ENCODE data around the gene GHDC. TPM values are rescaled to one million over a fixed set of nuclear protein-coding genes. Genes with fewer than 3 reads are reported as not detected.

Gene GHDC
- total RNA-seq, 1 donor = 14.8 TPM

DNA sequence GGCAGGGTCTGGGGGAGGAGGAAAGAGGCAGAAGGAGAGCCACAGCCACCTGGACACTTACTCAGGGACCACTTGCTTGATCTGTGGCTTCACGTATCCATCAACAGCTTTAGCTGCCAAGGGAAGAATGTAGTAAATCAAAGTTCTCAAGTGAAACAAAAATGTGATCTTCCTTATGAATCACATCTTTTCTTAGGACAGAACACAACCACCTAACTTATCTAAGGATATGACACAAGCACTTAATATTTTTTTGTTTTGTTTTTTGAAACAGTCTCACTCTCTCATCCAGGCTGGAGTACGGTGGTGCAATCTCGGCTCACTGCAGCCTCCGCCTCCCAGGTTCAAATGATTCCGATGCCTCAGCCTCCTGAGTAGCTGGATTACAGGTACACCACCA is 8.4 kb upstream of the GHDC start:
- TF ChIP-seq, protein P1, sequence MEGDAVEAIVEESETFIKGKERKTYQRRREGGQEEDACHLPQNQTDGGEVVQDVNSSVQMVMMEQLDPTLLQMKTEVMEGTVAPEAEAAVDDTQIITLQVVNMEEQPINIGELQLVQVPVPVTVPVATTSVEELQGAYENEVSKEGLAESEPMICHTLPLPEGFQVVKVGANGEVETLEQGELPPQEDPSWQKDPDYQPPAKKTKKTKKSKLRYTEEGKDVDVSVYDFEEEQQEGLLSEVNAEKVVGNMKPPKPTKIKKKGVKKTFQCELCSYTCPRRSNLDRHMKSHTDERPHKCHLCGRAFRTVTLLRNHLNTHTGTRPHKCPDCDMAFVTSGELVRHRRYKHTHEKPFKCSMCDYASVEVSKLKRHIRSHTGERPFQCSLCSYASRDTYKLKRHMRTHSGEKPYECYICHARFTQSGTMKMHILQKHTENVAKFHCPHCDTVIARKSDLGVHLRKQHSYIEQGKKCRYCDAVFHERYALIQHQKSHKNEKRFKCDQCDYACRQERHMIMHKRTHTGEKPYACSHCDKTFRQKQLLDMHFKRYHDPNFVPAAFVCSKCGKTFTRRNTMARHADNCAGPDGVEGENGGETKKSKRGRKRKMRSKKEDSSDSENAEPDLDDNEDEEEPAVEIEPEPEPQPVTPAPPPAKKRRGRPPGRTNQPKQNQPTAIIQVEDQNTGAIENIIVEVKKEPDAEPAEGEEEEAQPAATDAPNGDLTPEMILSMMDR (IDR thresholded peaks at IDR 0.05; ENCODE audit: insufficient read depth, low read length) = no peak
- H3K4me3 ChIP-seq (ENCODE audit: low read depth, low read length) = no peak overlapping the region
- DNase-seq (ENCODE audit: low read depth) = no peak

DNA sequence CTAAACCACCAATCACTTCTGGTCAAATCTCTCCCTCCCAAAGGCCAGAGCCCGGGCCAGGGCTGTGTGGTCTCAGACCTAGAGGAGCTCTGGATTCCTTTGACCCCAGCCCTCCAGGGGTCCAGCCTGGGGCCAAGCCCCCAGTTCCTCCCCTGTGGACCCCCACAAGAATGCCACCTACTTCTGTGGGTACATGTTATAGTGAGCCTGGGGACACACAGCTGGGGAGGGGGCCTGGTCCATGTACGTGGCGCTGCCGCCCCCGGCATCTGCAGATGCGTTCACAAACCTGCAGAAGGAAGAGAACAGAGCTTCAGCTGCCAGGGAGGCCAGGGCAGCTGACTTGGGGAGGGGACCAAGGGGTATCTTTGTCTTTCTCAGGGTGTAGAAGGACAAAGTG is 7.9 kb upstream of the GHDC start:
- no peak for DNase-seq (ENCODE audit: low read depth)
- H3K4me3 ChIP-seq (ENCODE audit: low read depth, low read length) = no peak overlapping the region
- TF ChIP-seq, protein P1 (IDR thresholded peaks at IDR 0.05; ENCODE audit: insufficient read depth, low read length) = no peak

DNA sequence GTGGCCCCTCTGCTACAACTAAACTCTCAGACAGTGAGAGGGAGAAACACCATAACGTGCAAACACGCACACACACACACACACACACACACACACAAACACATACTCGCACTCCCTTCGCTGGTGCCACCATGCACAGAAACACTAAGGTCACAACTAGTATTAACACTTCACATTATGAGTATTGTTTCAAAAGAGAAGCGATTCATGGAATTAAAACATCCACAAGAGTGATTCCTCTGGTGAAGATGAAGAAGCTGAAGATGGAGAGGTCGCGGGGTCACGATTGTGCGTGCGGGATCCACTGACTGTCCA is 7.1 kb upstream of the GHDC start:
- TF ChIP-seq, protein P1 (IDR thresholded peaks at IDR 0.05; ENCODE audit: insufficient read depth, low read length) = no peak
- no peak for DNase-seq (ENCODE audit: low read depth)
- H3K4me3 ChIP-seq (ENCODE audit: low read depth, low read length) = no peak overlapping the region

DNA sequence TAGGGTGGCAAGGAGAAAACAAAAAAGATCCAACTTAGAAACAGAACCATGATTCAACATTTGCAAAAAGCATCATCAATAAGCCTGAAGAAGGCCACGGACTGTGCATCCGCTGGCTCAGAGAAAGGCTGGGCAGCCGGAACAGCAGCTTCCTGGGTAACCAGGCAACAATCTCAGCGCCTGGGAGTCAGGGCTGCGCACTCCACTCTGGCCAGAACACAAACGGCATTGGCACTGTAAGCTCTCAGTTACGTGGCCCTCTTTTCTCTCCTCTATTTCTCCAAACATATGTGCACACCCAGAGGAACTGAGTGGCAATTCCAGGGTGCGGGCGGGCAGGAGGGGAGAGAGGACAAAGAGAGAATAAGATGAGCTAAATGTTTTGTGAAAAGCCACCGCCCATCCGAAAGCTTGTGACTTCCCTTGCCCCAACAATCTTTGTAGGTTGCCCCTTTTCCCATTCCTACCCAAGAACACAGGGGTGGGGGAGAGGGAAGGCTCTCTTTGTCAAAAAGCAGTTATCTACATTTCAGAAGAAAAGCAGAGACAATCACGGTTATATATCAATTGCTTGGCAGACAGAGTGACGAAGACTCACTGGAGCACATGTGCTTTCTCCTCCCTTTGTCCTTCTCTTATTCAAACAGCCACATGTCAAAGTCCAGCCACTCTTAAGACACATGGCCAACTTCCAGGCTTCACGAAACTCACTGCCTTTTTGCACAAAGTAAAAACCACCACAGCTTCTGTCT is 6.6 kb upstream of the GHDC start:
- no peak overlapping the region for H3K4me3 ChIP-seq (ENCODE audit: low read depth, low read length)
- DNase-seq (ENCODE audit: low read depth) = peak; percentile 88

DNA sequence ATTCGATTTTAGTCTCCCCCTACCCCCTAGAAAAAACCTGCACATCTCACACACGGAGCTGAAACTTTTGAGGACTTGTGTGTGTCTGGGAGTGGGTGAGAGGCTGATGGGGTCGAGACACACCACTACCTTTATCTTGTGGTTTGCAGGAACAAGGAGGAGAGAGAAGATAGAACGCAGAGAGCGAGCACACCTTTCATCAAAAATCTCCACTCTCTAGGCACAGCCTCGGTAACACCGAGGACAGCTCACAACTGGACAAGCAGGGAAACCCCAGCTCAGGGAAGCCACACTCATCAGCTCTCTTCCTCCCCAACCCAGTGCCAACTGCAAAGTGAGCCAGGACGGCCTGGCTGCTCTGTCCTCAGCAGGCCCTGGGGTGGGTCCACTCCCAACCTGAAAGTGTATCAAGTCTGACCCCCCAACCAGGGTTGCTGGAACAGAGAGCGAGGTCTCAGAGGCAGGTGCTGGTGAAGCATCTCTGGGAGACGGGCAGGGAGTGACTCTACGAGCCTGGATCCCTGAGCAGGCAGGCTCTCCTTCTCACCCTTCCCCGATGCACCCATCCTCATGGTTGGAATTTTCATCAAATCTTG is 5.2 kb upstream of the GHDC start:
- H3K4me3 ChIP-seq (ENCODE audit: low read depth, low read length) = no peak overlapping the region
- no peak for DNase-seq (ENCODE audit: low read depth)
- TF ChIP-seq, protein P1 (IDR thresholded peaks at IDR 0.05; ENCODE audit: insufficient read depth, low read length) = no peak

More for the DNA sequence above, 6.6 kb upstream of the GHDC start:
- TF ChIP-seq, protein P1 (IDR thresholded peaks at IDR 0.05; ENCODE audit: insufficient read depth, low read length) = no peak

DNA sequence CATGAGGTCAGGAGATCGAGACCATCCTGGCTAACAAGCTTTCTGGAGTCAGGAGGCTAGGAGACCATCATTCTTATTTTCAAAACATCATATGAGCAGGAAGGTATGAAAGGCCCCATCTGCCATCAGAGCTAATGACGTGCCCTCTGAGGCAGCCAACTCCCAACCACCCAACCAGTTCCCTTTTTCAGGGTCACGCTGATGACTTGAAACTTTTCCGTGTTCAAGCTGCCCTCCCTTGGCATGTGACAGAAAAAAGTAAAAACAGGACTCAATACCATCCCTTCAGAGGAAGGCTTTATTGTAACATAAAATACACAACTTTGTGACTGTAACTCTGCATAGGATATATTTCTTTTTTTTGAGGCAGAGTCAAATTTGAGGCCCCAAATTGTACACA is 4.6 kb upstream of the GHDC start:
- no peak overlapping the region for H3K4me3 ChIP-seq (ENCODE audit: low read depth, low read length)
- TF ChIP-seq, protein P1 (IDR thresholded peaks at IDR 0.05; ENCODE audit: insufficient read depth, low read length) = no peak
- DNase-seq (ENCODE audit: low read depth) = no peak

Measured in fibroblast of the aortic adventitia (primary cell).